Brain pericyte (primary cell): ENCODE results near the gene L1CAM.

Experiments
- DNase-seq: peaks from one replicate; pipeline ENCODE4 v3.0.0-alpha.2; 2012; ENCODE audit warnings: low read depth, low spot score

The L1CAM gene

DNA sequence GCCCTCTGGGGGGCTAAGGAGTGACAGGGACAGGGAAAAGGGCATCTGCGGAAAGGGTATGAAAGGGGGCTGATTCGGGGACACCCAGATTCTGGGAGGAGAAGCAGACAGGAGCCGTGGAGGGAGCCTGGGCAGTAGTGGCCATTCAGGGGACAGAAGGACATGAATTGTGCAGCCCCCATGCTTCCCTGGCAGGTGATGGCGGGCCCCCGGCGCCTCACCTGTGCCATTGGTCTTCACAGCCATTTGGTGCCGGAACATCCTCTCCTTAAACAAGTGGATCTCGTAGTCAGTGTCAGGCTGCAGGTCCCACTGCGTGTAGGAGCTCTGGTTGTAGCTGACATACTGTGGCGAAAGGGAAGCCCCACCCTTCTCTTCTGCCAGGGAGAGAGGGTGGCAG lies 21.9 kb downstream of the L1CAM start:
- DNase-seq = no peak

DNA sequence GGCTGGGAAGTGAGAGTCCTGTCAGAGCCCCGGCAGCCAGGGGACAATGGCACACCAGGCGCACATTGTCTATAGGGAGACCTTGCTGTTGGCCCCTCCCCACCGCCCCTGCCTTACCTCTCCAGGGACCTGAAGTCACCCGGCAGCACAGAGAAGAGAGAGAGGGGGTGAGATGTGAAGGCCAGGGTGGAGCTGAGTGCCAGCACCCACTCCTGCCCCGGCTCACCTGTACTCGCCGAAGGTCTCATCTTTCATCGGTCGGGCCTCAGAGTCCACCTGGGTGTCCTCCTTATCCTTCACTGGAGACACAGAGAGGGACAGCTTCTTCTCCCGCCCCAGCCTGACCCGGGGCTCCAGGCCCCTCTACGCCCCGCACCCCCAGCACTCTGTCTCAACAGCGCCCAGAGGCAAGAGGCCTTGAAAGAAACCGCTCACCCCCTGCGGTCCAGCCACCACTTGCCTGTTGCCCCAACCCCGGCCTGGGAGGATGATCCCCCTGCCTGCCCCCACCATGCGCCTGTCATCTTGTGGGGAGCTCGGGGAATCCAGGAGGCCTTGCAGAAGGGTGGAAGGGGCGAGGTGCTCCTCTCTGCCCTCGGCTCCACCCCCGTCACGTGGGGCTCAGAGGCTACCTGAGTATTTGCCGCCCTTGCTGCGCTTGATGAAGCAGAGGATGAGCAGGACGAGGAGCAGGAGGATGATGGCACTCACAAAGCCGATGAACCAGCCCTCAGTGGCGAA lies 22.6 kb downstream of the L1CAM start:
- DNase-seq = no peak

DNA sequence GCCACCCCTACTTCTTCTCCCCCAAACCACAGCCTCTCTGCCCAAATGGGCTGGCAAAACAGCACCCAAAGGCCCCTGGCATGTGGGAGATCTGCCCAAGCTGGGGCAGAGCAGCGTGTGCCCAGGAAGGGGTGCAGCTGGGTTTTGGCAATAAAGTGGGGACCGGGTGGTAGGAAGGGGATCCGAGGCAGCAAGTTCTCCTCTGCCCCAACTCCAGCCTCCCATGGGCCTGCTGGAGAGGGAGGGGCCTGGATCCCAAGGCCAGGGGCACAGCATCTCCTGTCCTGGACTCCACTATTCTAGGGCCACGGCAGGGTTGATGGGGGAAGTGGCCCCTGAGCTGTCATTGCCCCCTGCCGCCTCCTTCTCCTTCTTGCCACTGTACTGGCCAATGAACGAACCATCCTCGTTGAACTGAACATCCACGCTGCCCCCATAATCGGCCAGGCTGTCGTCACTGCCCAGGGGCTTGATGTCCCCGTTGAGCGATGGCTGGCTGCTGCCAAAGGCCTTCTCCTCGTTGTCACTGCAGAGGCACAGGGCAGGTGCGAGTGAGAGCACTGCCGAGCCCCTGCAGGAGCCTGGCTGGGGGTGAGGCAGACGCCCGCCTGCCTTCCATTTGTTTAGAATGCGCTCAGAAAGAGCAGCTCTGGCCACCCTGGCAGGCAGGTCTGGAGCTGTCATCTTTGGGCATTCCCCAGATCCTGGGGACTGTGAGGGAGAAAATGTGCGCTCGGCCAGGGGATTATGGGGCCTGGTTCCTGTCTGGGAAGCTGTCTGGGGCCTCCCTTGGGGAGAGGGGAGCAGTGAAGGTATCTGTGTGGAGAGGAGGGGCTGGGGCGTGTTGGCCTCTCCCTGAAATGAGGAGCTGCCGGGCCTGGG lies 23.4 kb downstream of the L1CAM start:
- no peak for DNase-seq

DNA sequence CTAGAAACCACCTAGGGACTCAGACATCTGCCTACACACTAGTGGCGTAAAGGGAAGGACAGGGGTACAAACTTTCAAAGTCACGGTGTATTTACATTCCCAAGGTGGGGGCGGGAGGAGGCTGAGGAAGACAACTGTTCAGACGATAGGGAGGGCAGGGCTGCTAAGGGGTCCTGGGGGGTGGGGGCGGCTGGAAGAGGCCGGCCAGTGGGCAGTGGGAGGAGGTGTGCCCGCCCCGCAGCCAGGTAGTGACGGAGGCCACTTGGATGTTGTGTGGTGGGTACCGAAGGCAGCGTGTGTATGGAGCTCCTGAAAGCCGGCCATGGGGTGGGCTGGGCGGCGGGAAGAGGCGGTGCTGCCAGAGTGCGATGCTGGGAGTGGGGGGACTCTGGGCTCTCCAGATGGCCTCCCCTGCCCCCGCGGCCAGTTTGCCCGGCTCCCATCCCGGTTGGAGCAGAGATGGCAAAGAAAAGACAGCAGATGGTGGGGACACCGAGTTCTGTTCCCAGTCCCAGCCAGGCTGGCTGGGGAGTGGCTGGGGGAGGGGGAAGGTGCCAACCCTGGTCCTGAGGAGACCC lies 24.2 kb downstream of the L1CAM start:
- DNase-seq = no peak

DNA sequence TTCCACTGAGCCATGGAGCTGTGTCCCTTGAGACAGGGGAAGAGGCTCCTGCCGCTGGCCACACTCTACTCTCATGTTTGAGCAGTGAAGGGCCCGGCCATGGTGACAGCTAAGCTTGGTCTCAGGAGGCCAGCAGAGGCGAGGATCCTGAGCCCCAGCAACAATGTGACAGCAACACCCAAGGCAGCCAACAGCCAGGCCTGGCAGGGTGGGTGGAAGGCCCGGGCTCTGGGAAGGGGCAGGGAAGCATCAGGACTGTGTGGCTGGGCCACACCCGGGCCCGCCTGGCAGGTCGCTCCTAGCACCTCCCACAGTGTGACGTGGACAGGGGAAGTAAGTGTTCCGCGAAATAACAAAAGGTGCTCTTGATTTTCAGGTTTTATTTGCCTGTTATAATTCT lies 24.8 kb downstream of the L1CAM start:
- no peak for DNase-seq

DNA sequence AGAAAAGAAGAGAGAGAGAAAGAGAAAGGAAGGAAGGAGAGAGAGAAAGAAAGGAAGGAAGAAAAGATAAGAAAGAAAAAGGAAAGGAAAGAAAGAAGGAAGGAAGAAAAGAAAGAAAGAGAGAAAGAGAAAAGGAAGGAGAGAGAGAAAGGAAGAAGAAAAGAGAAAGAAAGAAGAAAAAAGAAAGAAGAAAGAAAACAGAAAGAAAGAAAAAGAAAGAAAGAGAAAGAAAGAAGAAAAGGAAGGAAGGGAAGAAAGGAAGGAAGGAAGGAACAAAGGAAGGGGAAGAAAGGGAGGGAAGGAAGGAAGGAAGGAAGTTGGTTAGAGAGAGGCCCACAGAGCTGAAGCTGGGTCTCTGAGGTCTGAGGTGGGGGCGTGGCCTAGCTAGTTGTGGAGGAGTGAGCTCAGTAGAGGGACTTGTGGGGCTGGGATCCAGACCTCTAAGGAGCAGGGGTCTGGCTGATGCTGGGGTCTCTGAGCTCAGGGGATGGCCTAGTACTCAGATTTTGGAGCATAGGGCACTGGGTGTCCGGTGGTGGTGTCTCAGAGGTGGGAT lies 28.5 kb downstream of the L1CAM start:
- DNase-seq = no peak

DNA sequence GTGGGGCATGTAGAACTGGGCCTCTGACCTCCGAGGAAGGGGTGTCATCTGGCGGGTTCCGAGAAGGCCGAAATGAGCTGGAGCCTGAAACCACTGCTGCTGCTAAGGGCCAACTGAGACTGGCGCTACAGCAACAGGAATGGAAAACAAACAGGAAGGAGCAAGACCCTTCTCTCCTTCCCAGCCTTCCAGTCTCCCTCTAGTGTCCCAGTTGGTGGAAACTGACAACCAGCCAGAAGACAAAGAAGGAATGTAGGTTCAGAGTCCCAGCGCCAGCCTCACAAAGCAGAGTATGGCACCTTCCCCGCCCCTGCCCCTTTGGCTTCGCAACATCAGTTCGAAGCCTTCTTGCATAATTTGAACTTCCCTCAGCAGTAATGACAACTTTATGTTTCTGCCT lies 31.3 kb downstream of the L1CAM start:
- no peak for DNase-seq

DNA sequence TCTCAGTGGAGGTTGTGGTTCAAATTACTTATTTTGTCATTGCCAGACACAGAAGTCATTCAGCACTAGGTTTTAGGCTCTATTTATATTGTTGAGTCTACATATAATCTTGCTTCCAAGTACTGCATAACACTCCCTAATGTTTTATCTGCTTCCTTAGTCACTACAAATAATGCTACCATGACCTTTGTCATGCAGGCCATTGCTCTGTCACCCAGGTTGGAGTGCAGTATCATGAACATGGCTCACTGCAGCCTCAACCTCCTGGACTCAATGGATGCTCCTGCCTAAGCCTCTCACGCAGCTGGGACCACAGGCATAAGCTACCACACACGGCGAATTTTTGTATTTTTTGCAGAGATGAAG lies 32.1 kb downstream of the L1CAM start:
- DNase-seq = no peak

DNA sequence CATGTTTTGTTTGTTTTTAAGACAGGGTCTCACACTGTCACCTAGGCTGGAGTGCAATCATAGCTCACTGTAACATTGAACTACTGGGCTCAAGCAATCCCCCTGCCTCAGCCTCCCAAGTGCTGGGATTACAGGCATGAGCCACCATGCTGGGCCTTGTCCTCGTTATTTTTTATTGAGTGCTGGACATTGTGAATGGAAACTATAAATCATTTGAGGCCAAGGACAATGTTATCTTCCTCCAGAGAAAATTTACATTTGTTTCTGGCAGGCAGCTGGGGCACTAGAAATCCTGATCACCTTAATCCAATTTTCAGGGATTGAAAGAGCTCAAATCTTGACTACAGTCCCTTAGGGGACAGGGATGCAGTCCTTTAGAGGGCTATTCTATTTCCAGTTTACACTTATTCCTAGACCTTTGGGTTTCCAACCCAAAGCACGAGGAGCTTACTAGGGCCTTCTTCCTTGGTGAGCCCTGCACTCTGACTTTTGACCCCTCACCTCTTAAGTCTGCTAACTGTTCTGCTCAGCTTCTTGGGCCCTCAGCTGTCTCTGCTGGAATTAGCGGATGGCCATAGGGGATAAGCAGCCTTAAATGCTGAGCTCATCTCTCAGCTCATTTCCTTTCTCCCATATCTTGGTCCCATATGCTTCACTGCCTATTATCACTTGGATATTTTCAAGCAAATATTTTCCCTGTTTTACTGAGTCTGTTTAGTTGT lies 32.6 kb downstream of the L1CAM start:
- DNase-seq = no peak

DNA sequence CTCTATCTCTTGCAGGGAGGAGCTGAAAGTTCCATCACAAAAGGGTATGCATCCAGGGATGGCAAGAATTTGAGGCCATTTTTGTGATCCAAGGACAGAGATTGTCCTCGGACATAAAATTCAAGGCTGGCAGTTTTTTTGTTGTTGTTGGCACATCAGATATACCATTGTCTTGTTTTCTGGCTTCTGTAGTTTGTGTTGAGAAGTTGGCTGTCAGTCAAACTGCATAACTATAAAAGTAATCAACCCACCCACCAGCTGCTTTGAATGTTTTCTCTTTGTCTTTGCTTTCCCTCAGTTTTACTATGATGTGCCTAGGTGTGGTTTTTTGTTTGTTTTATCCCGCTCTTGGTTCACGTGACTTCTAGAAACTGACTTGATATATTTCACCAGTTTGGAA lies 34.0 kb downstream of the L1CAM start:
- DNase-seq = no peak

DNA sequence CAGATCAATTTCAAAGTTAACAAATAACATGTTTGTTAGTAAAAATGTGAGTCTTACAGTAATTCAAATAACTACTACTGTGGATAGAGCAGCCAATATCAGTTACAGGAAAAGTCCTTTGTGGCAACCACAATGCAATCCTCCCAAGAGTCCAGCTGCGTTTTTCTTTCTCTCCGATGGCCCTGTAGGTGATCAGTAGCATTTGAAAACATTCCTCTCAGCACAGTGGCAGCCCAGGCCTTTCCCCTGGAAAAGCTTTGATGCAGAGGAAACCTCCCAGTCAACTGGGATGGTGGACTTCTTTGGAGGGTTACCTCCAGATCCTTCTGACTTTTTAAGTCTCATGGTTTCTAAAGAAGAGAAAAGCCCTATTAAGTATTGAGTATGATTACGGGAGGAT lies 37.6 kb downstream of the L1CAM start:
- DNase-seq = no peak

DNA sequence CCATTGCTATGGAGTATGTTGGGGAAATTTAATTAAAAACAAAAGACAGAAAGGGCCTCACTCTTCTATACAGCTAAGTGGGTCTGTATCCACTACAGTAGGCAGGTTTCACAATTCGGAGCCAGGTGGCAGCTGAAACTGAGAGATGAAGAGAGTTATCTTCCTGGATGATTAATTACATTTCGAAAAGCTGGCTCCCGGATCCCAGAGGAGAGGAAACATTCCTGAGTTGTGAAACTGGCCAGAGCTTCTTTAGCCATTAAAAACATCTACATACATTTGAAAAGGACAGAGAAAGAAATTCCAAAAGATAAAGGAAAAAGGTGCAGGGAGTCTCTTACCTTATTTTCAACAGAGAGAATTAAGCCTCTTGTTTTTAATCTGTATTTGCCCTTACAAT lies 40.1 kb downstream of the L1CAM start:
- no peak for DNase-seq

DNA sequence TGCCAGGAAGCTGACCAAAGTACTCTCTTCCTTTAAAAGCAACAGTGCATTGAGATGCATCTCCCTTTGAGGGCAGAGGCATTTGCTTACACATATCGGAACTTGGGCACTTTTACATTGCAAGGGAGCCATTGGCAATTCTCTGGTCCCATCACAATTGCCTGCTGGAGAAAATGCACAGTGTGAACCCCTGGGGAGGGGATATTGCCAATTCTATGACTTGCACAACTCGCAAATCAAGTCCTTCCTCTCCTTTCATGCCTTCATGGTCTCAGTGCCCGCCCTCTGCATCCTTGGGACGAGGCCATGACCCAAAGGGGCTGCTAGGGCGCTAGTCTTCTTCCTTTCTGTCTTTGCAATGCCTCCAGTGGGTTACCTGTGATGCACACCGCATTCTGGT lies 40.8 kb downstream of the L1CAM start:
- no peak for DNase-seq

DNA sequence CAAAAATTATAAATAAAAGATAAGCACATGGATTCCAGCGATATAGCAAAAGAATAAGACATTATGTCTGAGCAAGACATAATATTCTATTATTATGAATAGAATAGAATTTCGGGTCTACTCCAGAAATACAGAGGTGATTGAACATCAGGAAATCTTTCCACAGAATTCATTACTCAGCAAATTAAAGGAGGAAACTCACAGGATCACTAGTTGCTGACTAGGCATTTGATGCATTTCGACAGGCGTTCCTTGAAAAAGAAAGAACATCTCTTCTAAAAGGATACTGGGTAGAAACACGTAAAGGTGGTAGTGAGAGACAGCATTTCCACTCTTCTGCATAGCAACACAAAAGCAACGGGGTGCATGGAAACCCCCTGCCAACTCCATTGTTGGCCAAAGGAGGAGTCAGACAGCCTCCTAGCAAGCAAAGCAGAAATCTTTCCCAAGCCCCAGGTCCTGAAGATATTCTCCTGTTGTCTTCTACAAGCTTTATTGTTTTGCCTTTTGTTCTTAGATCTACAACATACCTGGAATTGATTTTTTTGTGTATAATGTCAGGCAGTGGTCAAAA lies 41.4 kb downstream of the L1CAM start:
- no peak for DNase-seq

DNA sequence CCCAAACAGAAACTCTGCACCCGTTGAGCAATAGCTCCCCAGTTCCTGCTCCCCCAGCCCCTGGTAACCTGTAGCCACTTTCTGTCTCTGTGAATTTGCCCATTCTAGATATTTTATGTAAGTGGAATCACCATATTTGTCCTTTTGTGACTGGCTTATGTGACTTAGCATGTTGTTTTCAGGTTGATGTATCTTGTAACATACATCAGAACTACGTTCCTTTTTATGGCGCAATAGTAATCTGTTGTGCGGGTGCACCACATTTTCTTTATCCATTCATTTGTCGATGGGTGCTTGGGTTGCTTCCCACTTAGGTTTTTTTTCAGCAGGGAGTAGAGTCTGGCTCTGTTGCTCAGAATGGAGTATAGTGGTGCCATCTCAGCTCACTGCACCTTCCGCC lies 49.1 kb downstream of the L1CAM start:
- no peak for DNase-seq

DNA sequence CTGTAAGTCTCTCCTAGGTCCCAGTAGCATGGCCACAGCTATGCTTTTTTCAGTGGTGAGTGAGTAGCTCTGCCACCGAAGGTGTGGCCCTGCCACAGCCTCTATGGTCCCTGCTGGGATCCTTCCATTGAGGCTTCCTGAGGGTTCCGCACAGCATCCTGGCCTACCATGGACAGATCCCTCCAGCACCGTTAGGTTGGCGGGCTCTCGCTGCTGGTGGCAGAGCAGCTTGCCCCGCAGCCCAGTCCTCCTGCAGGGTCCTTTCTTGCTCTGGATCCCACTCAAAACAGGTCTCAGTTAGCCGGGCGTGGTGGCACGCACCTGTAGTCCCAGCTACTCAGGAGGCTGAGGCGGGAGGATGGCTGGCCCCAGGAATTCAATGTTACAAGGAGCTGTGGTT lies 53.2 kb downstream of the L1CAM start:
- no peak for DNase-seq

DNA sequence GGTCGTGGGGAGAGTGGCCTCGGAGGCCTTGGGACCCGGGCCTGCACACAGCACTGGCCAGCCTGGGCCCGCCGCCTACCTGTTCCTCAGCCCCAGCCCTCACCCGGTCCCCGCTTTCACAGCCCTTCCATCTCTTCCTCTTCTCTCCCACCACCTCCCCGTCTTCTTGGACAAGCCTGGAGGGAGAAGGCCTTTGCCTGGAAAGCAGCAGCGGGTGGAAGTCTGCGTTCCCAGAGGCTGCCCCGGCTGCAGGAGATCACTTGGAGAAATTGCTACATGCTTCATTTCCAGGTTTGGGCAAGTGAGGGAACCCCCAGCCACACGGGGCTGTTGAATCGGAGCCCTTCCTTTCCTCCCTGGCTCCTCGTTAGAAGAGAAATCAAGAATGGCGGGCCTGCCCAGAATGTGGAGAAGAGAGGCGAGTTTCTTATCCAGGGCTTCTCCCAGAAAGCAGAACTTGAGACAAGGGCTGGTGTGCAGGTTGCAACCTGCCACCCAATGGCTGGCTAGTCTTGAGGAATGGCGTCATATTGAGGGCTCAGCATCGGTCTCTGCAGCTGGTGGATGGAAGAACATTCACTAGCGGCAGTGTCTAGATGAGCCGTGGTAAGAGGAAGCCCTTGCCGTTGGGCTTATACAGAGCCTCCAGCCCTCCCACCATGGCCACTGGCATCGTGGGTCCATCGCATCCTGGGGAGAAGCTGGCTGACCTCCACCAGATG lies 54.4 kb downstream of the L1CAM start:
- DNase-seq = no peak

DNA sequence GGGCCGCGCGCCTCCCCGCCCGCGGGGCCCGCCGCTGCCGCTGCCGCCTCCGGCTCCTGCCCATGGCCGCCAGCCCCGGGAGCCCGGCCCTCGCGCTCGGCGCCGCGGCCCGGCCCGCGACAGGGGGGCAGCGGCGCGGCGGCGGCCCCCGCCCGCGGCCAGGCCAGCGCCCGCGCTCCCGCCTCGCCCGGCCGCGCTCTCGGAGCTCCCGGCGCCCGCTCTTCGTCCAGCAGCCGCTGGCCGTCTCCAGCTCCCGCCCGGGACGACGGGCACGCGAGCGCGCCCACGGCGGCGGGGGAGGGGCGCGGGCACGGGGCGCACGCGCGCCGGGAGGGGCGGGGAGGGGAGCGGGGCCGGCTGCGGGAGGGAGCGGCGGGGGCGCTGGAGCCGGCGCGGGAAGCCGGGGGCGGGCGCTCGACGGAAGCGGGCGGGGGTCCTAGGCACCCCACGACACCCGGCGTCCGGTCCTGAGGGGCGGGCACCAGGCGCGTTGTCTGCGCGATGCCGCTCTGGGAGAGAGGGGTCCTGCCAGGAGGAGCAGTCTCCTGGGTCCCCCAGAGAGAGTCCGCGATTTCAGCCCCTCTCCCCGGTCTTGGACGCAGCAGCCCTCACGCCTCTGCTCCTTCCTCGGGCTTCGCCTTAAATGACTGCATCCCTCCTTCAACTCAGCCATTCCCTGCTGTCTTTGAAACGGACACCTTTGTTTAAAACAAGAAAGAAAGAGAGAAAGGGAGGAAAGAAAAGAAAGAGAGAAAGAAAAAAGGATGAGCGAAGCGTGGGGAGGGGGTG lies 55.1 kb downstream of the L1CAM start:
- no peak for DNase-seq

DNA sequence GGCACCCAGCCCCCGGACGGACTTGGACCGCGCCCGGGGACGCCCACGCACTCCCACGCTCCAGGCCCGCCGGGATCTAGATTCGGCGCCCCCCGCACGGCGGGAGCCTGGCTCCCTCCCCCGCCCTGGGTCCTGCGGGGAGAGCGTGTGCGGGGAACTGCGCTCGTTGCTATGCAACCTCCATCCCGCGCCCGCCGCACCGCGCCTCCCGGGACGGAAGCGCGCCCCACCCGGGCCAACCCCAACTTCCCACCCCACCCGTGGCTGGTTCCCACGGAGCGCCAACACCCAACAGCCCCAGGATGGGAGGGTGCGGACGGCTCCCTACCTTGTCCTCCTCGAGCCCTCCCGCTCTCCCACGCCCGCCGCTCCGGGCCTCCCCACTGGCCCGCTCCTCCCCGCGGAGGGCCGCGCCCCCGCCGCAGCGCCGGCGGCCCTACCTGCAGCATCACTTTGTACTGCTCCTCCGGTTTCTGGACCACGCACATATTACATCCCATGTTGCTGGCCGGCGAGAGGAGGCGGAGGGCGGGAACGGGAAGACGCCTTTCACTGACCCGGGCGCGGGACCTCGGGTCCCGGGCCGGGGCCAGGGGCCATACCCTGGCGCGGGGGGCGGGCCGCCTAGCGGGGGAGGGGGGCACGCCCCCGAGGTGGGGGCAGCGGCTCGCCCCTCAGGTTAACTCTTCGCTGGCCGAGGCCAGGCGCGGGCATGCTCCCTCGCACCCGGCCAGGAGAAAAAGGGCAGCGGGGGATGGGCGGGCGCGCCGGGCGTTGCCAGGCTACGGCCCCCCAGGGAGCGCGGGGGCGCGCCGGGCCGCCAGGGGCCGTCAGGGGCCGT lies 56.0 kb downstream of the L1CAM start, which contains the start of gene PDZD4:
Gene PDZD4, minus strand, starts transcription at position 746 of the 841 bp plus-strand sequence. Its CDS starts 246 bp downstream, at position 500.
- no peak for DNase-seq
